DOHH2 (cell line): ENCODE data around the gene COLQ.
"Not testable (repeated sequence)": the region's sequence is repeated elsewhere in the genome, so short reads cannot be mapped to it uniquely, and the experiment has no call there.

Experiments
- H3F3A ChIP-seq: fragments of 200-600 bp; sonication (generic), shearing (Covaris generic); 2 replicates; pipeline ENCODE4 v1.6.0; 2016; ENCODE audit warnings: antibody characterized with exemption, mild to moderate bottlenecking; ENCODE audit not compliant: control insufficient read depth, insufficient read depth
- H3K27ac ChIP-seq: fragments of 200-600 bp; sonication (generic); 2 replicates; pipeline ENCODE4 v1.5.1; 2014; ENCODE audit warnings: low read depth, mild to moderate bottlenecking, low read length, moderate library complexity
- H3K27me3 ChIP-seq: fragments of 200-600 bp; sonication (generic); 2 replicates; pipeline ENCODE4 v1.6.1; 2014; ENCODE audit warnings: mild to moderate bottlenecking, low read length, mixed read lengths; ENCODE audit not compliant: control insufficient read depth
- H3K36me3 ChIP-seq: fragments of 200-600 bp; sonication (generic); 2 replicates; pipeline ENCODE4 v1.6.1; 2014; ENCODE audit warnings: mild to moderate bottlenecking, low read length, moderate library complexity, mixed read lengths; ENCODE audit not compliant: control insufficient read depth
- H3K4me1 ChIP-seq: fragments of 200-600 bp; sonication (generic); 2 replicates; pipeline ENCODE4 v1.6.1; 2014; ENCODE audit warnings: mild to moderate bottlenecking, low read length, mixed read lengths; ENCODE audit not compliant: control insufficient read depth
- H3K4me2 ChIP-seq: fragments of 200-600 bp; sonication (generic); 2 replicates; pipeline ENCODE4 v1.6.0; 2014; ENCODE audit warnings: mild to moderate bottlenecking, low read length, moderate library complexity
- H3K4me3 ChIP-seq: fragments of 200-600 bp; sonication (generic); 2 replicates; pipeline ENCODE4 v1.5.1; 2014; ENCODE audit warnings: mild to moderate bottlenecking, low read length, mixed read lengths
- H3K79me2 ChIP-seq: fragments of 200-600 bp; sonication (generic); 2 replicates; pipeline ENCODE4 v1.6.1; 2014; ENCODE audit warnings: mild to moderate bottlenecking, low read length, mixed read lengths; ENCODE audit not compliant: control insufficient read depth
- H3K9me2 ChIP-seq: fragments of 200-600 bp; sonication (generic); replicated peaks from 2 replicates; pipeline ENCODE4 v1.6.1; 2014; ENCODE audit warnings: mild to moderate bottlenecking, low read length, mixed read lengths; ENCODE audit not compliant: control insufficient read depth
- H3K9me3 ChIP-seq: fragments of 200-600 bp; sonication (generic); 2 replicates; pipeline ENCODE4 v1.6.1; 2014; ENCODE audit warnings: antibody characterized with exemption, low read length, mixed read lengths; ENCODE audit not compliant: control insufficient read depth, insufficient read depth
- H4K20me1 ChIP-seq: fragments of 200-600 bp; sonication (generic); 2 replicates; pipeline ENCODE4 v1.6.0; 2014; ENCODE audit warnings: low read depth, mild to moderate bottlenecking, antibody characterized with exemption, low read length, moderate library complexity; ENCODE audit not compliant: control insufficient read depth, insufficient read depth
- CTCF ChIP-seq: fragments of 200-600 bp; sonication (generic); IDR thresholded peaks from one replicate; pipeline ENCODE4 v1.5.1; 2014; ENCODE audit warnings: antibody characterized with exemption, mild to moderate bottlenecking, low read depth, low read length; ENCODE audit not compliant: poor library complexity, severe bottlenecking
- EZH2phosphoT487 ChIP-seq: fragments of 200-600 bp; sonication (generic); IDR thresholded peaks from 2 replicates; pipeline ENCODE4 v1.6.1; 2017; ENCODE audit warnings: borderline replicate concordance, mild to moderate bottlenecking, antibody characterized with exemption, low read length, moderate library complexity, mixed read lengths

COLQ gene

GRCh38 chr3:15458212-15458780, 63.2 kb downstream of the COLQ start:
- Histone ChIP-seq H3K36me3 (no peaks in the 10 kb centered on the region), H3K9me3 (no peaks in the 10 kb centered on the region), H3K27me3 (peaks cover 16% of the 10 kb centered on the region), H3K9me2 (no peaks in the 10 kb centered on the region), H3K27ac (no peak overlapping the region), H4K20me1 (no peaks in the 10 kb centered on the region), H3K4me2 (no peak overlapping the region), H3F3A (no peaks in the 10 kb centered on the region), H3K4me1 (no peaks in the 10 kb centered on the region), H3K79me2 (no peaks in the 10 kb centered on the region), H3K4me3 (no peak overlapping the region)
- TF ChIP-seq EZH2phosphoT487 = no peak
- no peak for TF ChIP-seq CTCF

- H3K27me3 ChIP-seq = peaks cover 16% of the 10 kb centered on the region
- H3K4me1 ChIP-seq, H3K9me3 ChIP-seq, H3K27ac ChIP-seq, H3K9me2 ChIP-seq, H3K4me2 ChIP-seq, H3K79me2 ChIP-seq, H3K4me3 ChIP-seq, H3F3A ChIP-seq, H4K20me1 ChIP-seq, H3K36me3 ChIP-seq: not testable (repeated sequence)
Measured at GRCh38 chr3:15456915-15457314, 64.6 kb downstream of the COLQ start.

- Histone ChIP-seq H3K4me1 (no peaks in the 10 kb centered on the region), H3K36me3 (no peaks in the 10 kb centered on the region), H3K27me3 (peaks cover 14% of the 10 kb centered on the region), H4K20me1 (no peaks in the 10 kb centered on the region), H3F3A (no peaks in the 10 kb centered on the region), H3K9me3 (no peaks in the 10 kb centered on the region), H3K79me2 (no peaks in the 10 kb centered on the region), H3K27ac (no peak overlapping the region), H3K4me3 (no peak overlapping the region), H3K4me2 (no peak overlapping the region), H3K9me2 (no peaks in the 10 kb centered on the region)
- TF ChIP-seq CTCF (no peak), EZH2phosphoT487 (no peak)
Measured at GRCh38 chr3:15456321-15456720, 65.2 kb downstream of the COLQ start.

- Histone ChIP-seq H4K20me1 (no peaks in the 10 kb centered on the region), H3F3A (no peaks in the 10 kb centered on the region), H3K9me3 (no peaks in the 10 kb centered on the region), H3K27me3 (peaks cover 10% of the 10 kb centered on the region), H3K4me1 (no peaks in the 10 kb centered on the region), H3K79me2 (no peaks in the 10 kb centered on the region), H3K4me3 (no peak overlapping the region), H3K9me2 (no peaks in the 10 kb centered on the region), H3K4me2 (no peak overlapping the region), H3K27ac (no peak overlapping the region), H3K36me3 (no peaks in the 10 kb centered on the region)
- no peak for TF ChIP-seq CTCF
- no peak for TF ChIP-seq EZH2phosphoT487
Measured at GRCh38 chr3:15455756-15456155, 65.8 kb downstream of the COLQ start.
